Rectal smooth muscle tissue (tissue), 1 donor: ENCODE data around the gene SURF4.

Source experiments
- H3K27ac ChIP-seq: one replicate; pipeline ENCODE4 v1.7.0; 2013; ENCODE audit warnings: low read depth, low read length, inconsistent platforms
- H3K27me3 ChIP-seq: one replicate; pipeline ENCODE4 v1.7.0; 2013; ENCODE audit warnings: low read length; ENCODE audit not compliant: control insufficient read depth, insufficient read depth
- H3K36me3 ChIP-seq: one replicate; pipeline ENCODE4 v1.7.0; 2013; ENCODE audit warnings: low read length; ENCODE audit not compliant: control insufficient read depth, insufficient read depth
- H3K4me1 ChIP-seq: one replicate; pipeline ENCODE4 v1.7.0; 2013; ENCODE audit warnings: low read length; ENCODE audit not compliant: control insufficient read depth, insufficient read depth
- H3K4me3 ChIP-seq: one replicate; pipeline ENCODE4 v1.7.0; 2013; ENCODE audit warnings: low read length
- H3K9ac ChIP-seq: one replicate; pipeline ENCODE4 v1.7.0; 2013; ENCODE audit warnings: low read length

The SURF4 gene

DNA sequence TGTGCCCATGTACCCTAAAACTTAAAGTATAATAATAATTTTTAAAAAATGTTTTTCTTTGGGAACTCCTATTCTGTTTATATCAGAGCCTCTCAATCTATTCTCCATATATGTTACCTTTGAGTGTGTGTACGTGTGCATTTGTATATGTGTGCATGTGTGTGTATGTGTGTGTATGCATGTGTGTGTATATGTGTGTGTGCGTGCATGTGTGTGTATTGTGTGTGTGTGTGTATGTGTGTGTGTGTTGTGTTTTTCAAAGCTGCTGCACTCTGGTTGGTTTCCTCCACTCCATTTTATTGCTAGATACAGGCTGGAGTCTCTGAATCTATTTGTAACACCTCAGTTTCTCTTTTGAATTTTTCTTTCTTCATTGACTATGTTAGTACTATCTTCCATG is 59.9 kb downstream of the SURF4 start:
- Histone ChIP-seq H3K9ac (no peak overlapping the region), H3K27ac (no peak overlapping the region), H3K4me3 (no peak overlapping the region), H3K27me3 (no peaks in the 10 kb centered on the region), H3K4me1 (no peaks in the 10 kb centered on the region), H3K36me3 (no peaks in the 10 kb centered on the region)
